Right atrium auricular region (tissue), 2 donors: ENCODE results near the gene KLRB1. TPM values are rescaled to one million over a fixed set of nuclear protein-coding genes. Genes with fewer than 3 reads are reported as not detected.
"Not testable (repeated sequence)": the region's sequence is repeated elsewhere in the genome, so short reads cannot be mapped to it uniquely, and the experiment has no call there.

ENCODE experiments used
- DNase-seq: peaks from one replicate; pipeline ENCODE4 v3.0.0-alpha.2; 2019; ENCODE audit warnings: low spot score
- H3K27ac ChIP-seq, 2 donors: fragments of 200-600 bp; sonication (generic); 1 replicate in 1 of 2; 2 replicates in 1 of 2; pipeline ENCODE4 v1.5.1; 2016 to 2019
- H3K27me3 ChIP-seq, 2 donors: fragments of 200-600 bp; sonication (generic); one replicate each; pipeline versions ENCODE4 v1.5.1 to v1.6.0; 2017 to 2019
- H3K36me3 ChIP-seq: fragments of 200-600 bp; sonication (generic); one replicate; pipeline ENCODE4 v1.5.1; 2016
- H3K4me1 ChIP-seq, 2 donors: fragments of 200-600 bp; sonication (generic); one replicate each; pipeline versions ENCODE4 v1.5.1 to v1.6.0; 2017 to 2019
- H3K4me3 ChIP-seq, 2 donors: fragments of 200-600 bp; sonication (generic); 1 replicate in 1 of 2; 2 replicates in 1 of 2; pipeline ENCODE4 v1.5.1; 2017 to 2019; ENCODE audit warnings: mild to moderate bottlenecking in 1 of 2, moderate library complexity in 1 of 2
- H3K9me3 ChIP-seq, 2 donors: fragments of 200-600 bp; sonication (generic); one replicate each; pipeline ENCODE4 v1.5.1; 2019
- total RNA-seq, 2 donors: library from RNA; depleted of rRNA; stranded (reverse); fragments of >200 nt; gene quantifications; one replicate each; pipeline ENCODE4 v1.1.0, GENCODE V29; 2016
- TF ChIP-seq, protein P1 (sequence below), 2 donors: fragments of 200-600 bp; sonication (generic); IDR thresholded peaks; one replicate each; pipeline ENCODE4 v1.5.1; 2019; ENCODE audit warnings: antibody characterized with exemption in 2 of 2

KLRB1 gene
- total RNA-seq, 2 donors from 2014 or later = 0.75 TPM; not detected in 1

DNA sequence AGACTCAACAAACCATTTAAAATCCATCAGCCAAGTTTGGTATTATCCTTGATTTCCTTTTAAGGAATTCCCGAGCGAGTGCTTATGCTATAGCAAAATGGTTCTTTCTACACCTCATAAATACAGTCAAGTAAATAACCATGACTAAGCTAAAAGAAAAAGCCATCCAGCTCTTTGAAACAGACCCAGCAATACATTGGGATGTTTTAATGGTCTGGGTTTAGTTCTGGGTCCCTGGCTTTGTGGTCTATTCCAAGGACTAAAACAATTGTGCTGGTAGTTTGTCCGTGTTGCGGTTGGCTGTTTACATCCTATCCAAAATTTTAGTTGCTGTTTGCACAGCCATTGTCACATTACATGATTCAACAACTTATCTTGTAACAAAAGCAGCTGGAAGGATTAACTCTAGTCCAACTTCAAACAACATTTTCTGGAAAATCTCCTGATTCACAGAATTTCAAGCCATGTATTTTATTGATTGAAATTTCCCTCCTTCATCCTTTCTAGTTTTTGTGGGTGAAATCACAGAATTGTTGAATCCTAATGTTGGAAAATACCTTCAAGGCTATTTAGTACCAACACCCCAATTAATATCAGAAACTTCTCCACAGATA, 19.6 kb downstream of the KLRB1 start:
- H3K4me1 ChIP-seq = no peaks in the 10 kb centered on the region
- DNase-seq = no peak
- no peak overlapping the region for H3K4me3 ChIP-seq
- H3K27ac ChIP-seq = no peak overlapping the region
- H3K36me3 ChIP-seq = no peaks in the 10 kb centered on the region
- TF ChIP-seq, protein P1, sequence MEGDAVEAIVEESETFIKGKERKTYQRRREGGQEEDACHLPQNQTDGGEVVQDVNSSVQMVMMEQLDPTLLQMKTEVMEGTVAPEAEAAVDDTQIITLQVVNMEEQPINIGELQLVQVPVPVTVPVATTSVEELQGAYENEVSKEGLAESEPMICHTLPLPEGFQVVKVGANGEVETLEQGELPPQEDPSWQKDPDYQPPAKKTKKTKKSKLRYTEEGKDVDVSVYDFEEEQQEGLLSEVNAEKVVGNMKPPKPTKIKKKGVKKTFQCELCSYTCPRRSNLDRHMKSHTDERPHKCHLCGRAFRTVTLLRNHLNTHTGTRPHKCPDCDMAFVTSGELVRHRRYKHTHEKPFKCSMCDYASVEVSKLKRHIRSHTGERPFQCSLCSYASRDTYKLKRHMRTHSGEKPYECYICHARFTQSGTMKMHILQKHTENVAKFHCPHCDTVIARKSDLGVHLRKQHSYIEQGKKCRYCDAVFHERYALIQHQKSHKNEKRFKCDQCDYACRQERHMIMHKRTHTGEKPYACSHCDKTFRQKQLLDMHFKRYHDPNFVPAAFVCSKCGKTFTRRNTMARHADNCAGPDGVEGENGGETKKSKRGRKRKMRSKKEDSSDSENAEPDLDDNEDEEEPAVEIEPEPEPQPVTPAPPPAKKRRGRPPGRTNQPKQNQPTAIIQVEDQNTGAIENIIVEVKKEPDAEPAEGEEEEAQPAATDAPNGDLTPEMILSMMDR (IDR thresholded peaks at IDR 0.05) = no peak
- H3K27me3 ChIP-seq = no peaks in the 10 kb centered on the region
- H3K9me3 ChIP-seq = no peaks in the 10 kb centered on the region

DNA sequence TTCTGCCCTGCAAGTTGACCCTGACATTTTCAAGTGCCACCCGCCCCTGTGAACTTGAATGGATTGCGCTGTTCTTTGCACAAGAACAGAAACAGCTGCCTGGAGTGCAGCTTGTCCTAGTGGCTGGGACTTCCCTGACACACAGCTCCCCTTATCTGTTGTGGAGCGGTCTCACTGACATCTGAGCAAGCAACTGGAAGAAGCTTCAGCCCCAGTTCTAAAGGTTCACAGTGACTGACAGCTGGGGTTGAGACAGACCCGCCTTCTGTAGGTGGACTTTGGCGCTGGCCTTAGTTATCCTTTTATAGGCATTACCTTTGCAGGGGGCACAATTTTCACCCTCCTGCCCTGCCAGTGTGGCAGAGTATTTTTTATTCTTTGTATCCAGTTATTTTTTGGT, 30.0 kb downstream of the KLRB1 start:
- H3K27me3 ChIP-seq, H3K9me3 ChIP-seq, H3K27ac ChIP-seq, H3K4me3 ChIP-seq, H3K36me3 ChIP-seq, H3K4me1 ChIP-seq, DNase-seq: not testable (repeated sequence)

DNA sequence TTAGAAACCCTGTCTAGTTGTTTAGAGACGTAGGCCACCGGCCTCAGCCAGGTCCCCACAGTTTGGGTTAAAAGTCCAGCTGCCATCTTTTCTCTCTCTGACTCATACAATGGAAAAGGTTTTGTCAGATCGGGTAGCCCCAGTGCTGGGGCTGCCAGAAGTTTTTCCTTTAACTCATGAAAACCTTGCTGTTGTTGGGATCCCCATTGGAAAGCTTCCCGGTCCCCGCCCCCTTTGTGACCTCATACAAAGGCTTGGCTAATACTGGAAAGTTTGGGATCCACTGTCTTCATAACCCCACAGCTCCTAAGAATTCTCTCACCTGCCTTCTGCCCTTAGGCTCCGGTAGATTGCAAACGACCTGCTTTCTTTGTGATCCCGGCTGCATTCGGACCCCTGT, 40.6 kb downstream of the KLRB1 start:
- H3K36me3 ChIP-seq, H3K4me1 ChIP-seq, H3K9me3 ChIP-seq, H3K27ac ChIP-seq, H3K27me3 ChIP-seq, H3K4me3 ChIP-seq, DNase-seq: not testable (repeated sequence)

DNA sequence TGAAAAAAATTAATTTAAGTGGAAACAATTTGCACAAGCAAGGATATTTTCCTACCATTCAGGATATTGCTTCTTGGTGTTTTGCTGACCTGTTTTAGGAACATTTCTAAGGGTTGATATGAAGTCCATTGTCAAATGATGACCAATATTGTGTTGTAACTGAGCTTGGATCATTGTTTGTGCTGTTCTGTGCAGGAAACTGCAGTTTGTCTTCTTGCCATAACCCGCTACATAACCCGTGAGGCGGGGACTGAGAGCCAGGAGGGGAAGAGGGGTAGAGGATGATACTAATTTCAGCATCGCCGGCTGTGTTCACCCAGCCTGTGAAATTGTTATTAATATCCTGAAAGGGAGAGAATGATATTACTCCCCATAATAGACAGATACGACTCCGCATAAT, 41.6 kb downstream of the KLRB1 start:
- H3K36me3 ChIP-seq, H3K27ac ChIP-seq, H3K27me3 ChIP-seq, DNase-seq, H3K9me3 ChIP-seq, H3K4me1 ChIP-seq, H3K4me3 ChIP-seq: not testable (repeated sequence)

DNA sequence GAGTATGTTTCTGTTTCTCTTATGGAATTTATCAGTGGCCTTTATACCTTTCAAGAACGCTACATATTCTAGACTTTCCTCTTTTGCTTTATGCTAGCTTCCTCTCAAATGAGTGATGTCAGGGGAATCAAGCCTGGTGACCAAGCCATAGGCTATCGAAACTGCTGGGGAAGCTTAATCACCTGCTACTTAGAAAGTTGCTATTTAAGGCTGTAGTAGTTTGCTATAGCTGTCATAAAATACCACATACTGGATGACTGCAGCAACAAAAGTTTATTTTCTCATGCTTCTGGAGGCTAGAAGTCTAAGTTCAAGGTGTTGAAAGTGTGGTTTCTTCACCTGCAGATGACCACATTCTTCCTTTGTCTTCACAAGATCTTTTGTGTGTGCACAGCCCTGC, 43.3 kb downstream of the KLRB1 start:
- not testable (repeated sequence) for H3K4me1 ChIP-seq, H3K27me3 ChIP-seq, H3K36me3 ChIP-seq

DNA sequence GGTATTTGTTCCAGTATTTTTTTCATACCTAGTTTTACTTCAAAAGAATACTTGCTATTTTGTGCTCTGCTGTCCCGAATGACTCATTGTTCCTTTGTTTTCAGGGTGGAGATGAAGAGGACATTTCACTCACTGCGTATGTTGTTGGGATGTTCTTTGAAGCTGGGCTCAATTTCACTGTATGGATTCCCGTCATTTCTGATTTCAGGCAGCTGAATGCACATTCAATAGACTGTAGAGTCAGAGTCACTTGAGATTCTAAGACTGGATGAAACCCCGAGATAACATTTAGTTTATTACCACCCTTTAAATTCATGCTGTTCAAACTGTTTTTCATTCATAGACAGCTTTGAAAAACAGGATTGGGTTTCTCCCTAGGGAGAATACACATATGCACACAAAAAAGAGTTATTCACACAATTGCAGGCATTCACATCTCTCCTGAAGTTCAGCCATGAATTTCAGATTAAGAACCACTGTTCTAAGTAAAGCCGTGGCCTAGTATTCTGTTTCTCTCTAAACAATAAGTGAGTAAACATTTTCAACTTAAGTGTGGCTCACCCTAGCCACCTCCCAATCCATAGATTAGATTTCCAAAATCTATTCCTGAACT, 44.8 kb downstream of the KLRB1 start:
- not testable (repeated sequence) for H3K27me3 ChIP-seq, H3K4me1 ChIP-seq, H3K9me3 ChIP-seq, DNase-seq, H3K4me3 ChIP-seq, H3K36me3 ChIP-seq, H3K27ac ChIP-seq

More for the DNA sequence above, 43.3 kb downstream of the KLRB1 start:
- H3K9me3 ChIP-seq, H3K4me3 ChIP-seq, DNase-seq, H3K27ac ChIP-seq: not testable (repeated sequence)

DNA sequence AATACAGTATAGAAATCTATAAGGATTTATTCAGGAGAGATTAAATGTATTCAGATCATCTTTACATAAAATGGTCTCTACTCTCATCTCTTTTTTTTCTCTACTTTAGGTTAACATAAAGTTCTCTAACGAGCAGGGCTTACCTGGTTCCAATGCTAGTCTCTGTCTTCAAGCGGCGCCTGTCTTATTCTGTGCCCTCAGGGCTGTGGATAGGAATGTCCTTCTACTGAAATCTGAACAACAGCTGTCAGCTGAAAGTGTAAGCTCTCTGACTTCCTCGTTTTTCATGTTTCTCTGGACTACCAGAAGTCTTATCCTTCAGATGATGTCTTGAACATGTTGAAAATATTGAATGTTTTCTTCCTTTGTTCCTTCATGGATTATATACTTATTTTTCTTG, 62.2 kb downstream of the KLRB1 start:
- DNase-seq, H3K9me3 ChIP-seq, H3K4me1 ChIP-seq, H3K36me3 ChIP-seq, H3K4me3 ChIP-seq, H3K27me3 ChIP-seq, H3K27ac ChIP-seq: not testable (repeated sequence)

Other genes with a start within 250 kb of the KLRB1 start
- 1 to 10 TPM; 6.5 to 6.9 TPM for gene CLEC2D, start 61.8 kb upstream of the KLRB1 start, total RNA-seq
- gene CLECL1, start 125.2 kb upstream of the KLRB1 start, total RNA-seq = not detected
- 1 to 10 TPM; 1.7 to 2.6 TPM for gene CD69, start 153.0 kb upstream of the KLRB1 start, total RNA-seq
- under 1 TPM in 1 of 2 donors, not detected in 1; 0.47 TPM for gene KLRF1, start 219.6 kb upstream of the KLRB1 start, total RNA-seq